BJ (cell line): Measurements from ENCODE around the gene GABPB1. TPM values are rescaled to one million over a fixed set of nuclear protein-coding genes. Genes with fewer than 3 reads are reported as not detected.

Source experiments
- CTCF ChIA-PET: fragments of 350-600 bp; formaldehyde crosslinking; extraction: SDS; loops from one replicate; lab custom pipeline; 2021; ENCODE audit warnings: antibody characterized with exemption, inconsistent platforms; lab: Yijun Ruan, JAX
- POLR2A ChIA-PET: fragments of 300-600 bp; sonication (Branson Sonifier 250); formaldehyde crosslinking; extraction: SDS; loops from one replicate; lab custom pipeline; 2021; ENCODE audit warnings: antibody characterized with exemption; lab: Charles Lee
- DNase-seq: peaks from one replicate; pipeline ENCODE4 v3.0.0-alpha.2; 2011; ENCODE audit warnings: low read depth
- H3K27me3 ChIP-seq: 2 replicates; pipeline ENCODE4 v1.6.0; 2011; ENCODE audit warnings: low read length; ENCODE audit not compliant: control insufficient read depth, insufficient read depth
- H3K36me3 ChIP-seq: 2 replicates; pipeline ENCODE4 v1.5.1; 2011; ENCODE audit warnings: low read length; ENCODE audit not compliant: control insufficient read depth, insufficient read depth
- H3K4me3 ChIP-seq: 2 replicates; pipeline ENCODE4 v1.5.1; 2011; ENCODE audit warnings: low read depth, mild to moderate bottlenecking, control low read depth, low read length
- CTCF ChIP-seq: IDR thresholded peaks from 2 replicates; pipeline ENCODE4 v1.5.1; 2011; ENCODE audit warnings: low read depth, mild to moderate bottlenecking, control low read depth, inconsistent platforms, low read length, moderate library complexity; ENCODE audit not compliant: insufficient read depth
- polyA plus RNA-seq: library from polyadenylated mRNA; depleted of rRNA; stranded (reverse); fragments of >200 nt; gene quantifications from 2 replicates; pipeline ENCODE4 v1.2.3, GENCODE V29; 2011; rRNA removed
- small RNA-seq: library from RNA; depleted of rRNA; stranded (forward); fragments of <200 nt; gene quantifications from one replicate; pipeline ENCODE3, GENCODE V24; 2012; ENCODE audit warnings: low replicate concordance, low read depth; ENCODE audit not compliant: insufficient read length

The GABPB1 gene
- polyA plus RNA-seq, 1 experiment = 17.1 TPM

GRCh38 chr15:50225938-50226337 is 129.1 kb downstream of the GABPB1 start:
- CTCF ChIA-PET = interaction anchor here (0.6 kb wide), 1 partner anchor 773 kb away, joined by 3 read pairs; no protein-coding TSS in a partner anchor
- POLR2A ChIA-PET = no interaction called here

More at GRCh38 chr15:50225938-50226337, 129.1 kb downstream of the GABPB1 start:
- Histone ChIP-seq H3K36me3 (no peaks in the 10 kb centered on the region), H3K4me3 (no peak overlapping the region), H3K27me3 (no peaks in the 10 kb centered on the region)
- no peak for TF ChIP-seq CTCF
- DNase-seq = no peak

Small RNAs within 50 kb of the gene (small RNA-seq; reads per million reads assigned to genes)
- gene RNU6-94P = not detected

Other genes starting within 250 kb of the GABPB1 start
- gene ATP8B4, start 236.0 kb downstream of the GABPB1 start, polyA plus RNA-seq = 0.23 and 0.44 TPM in 2 replicates
- 0.22 and 0.34 TPM in 2 replicates for gene SLC27A2, start 173.0 kb downstream of the GABPB1 start, polyA plus RNA-seq
- not detected in 2 replicates for gene HDC, start 89.5 kb downstream of the GABPB1 start, polyA plus RNA-seq
- gene USP8, start 69.2 kb upstream of the GABPB1 start, polyA plus RNA-seq = 35.2 and 53.3 TPM in 2 replicates
- 0.15 TPM in 1 of 2 replicates, not detected in the other for gene USP50, start 191.5 kb upstream of the GABPB1 start, polyA plus RNA-seq